Mesodermal cell (in vitro differentiated cells): ENCODE results near the gene SPATA18.
"Not testable (repeated sequence)": the region's sequence is repeated elsewhere in the genome, so short reads cannot be mapped to it uniquely, and the experiment has no call there.

Experiments used
- H3K27ac ChIP-seq: 2 replicates; pipeline ENCODE4 v1.7.0; 2013; ENCODE audit warnings: mild to moderate bottlenecking, low read depth, low read length, moderate library complexity; ENCODE audit not compliant: severe bottlenecking
- H3K36me3 ChIP-seq: 2 replicates; pipeline ENCODE4 v1.7.1; 2013; ENCODE audit warnings: mild to moderate bottlenecking, low read length, moderate library complexity; ENCODE audit not compliant: control insufficient read depth, insufficient read depth
- H3K4me1 ChIP-seq: one replicate; pipeline ENCODE4 v1.7.1; 2013; ENCODE audit warnings: mild to moderate bottlenecking, low read length; ENCODE audit not compliant: insufficient read depth, control insufficient read depth, poor library complexity, severe bottlenecking
- H3K4me3 ChIP-seq: 2 replicates; pipeline ENCODE4 v1.7.0; 2013; ENCODE audit warnings: low read length, control low read depth, mild to moderate bottlenecking; ENCODE audit not compliant: insufficient read depth, poor library complexity, severe bottlenecking; ENCODE audit errors: extremely low read depth
- H3K9me3 ChIP-seq: 2 replicates; pipeline ENCODE4 v1.7.1; 2013; ENCODE audit warnings: mild to moderate bottlenecking, low read length, moderate library complexity; ENCODE audit not compliant: control insufficient read depth
- WGBS, 2 experiments: methylation state at CpG; one replicate each; pipeline ENCODE4 v1.1.5; 2013; ENCODE audit warnings: missing lambda C conversion rate in 2 of 2; ENCODE audit not compliant: insufficient coverage in 2 of 2; 5-methylcytosine and 5-hydroxymethylcytosine counted together

Gene SPATA18

DNA sequence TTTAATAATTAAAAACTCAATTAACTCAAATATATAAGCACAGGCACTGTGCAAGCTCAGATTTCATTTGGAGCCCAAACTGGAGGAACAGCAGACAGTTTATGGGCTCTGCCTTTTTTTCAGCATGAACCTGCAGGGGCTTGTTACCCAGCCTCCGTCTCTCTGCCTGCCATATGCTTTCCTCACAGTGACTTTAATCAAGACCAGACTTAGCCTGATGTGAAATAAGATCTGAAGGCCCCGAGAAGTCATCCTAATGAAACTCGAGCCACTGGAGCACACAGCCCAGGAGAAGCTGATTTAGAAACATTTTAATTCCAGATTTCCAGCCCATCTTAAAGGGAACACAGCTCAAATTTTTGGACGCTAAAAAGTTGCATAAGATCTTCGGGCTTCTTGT is 55.6 kb downstream of the SPATA18 start:
- H3K4me3 ChIP-seq = no peak overlapping the region
- no peak overlapping the region for H3K27ac ChIP-seq
- H3K4me1 ChIP-seq = no peaks in the 10 kb centered on the region
- WGBS, 2 experiments = 88 to 93% methylated on average over 3 to 4 of the region's 5 CpGs
- H3K36me3 ChIP-seq = no peaks in the 10 kb centered on the region
- no peaks in the 10 kb centered on the region for H3K9me3 ChIP-seq

DNA sequence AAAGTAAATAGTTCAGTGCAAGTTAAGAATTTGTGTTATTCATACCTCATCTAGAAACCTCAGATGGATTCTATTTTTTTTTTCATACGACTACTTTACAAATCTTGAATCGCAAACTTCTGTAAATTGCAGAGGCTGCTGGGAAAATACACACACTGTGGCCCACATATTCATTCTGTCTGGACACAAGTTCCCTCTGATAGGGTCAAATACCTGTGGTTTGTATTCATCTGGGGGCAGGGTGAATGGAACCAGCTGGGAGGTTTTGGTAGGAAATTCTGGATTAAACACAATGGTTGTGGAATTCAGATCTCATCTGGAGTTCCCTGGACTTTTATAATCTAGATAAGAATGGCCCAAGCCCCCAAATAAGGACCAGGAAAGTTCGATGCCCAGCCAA is 56.2 kb downstream of the SPATA18 start:
- no peak overlapping the region for H3K27ac ChIP-seq
- H3K4me3 ChIP-seq = no peak overlapping the region
- 75 to 82% methylated on average over 1 to 2 of the region's 3 CpGs for WGBS, 2 experiments
- H3K9me3 ChIP-seq = no peaks in the 10 kb centered on the region
- no peaks in the 10 kb centered on the region for H3K36me3 ChIP-seq
- no peaks in the 10 kb centered on the region for H3K4me1 ChIP-seq

DNA sequence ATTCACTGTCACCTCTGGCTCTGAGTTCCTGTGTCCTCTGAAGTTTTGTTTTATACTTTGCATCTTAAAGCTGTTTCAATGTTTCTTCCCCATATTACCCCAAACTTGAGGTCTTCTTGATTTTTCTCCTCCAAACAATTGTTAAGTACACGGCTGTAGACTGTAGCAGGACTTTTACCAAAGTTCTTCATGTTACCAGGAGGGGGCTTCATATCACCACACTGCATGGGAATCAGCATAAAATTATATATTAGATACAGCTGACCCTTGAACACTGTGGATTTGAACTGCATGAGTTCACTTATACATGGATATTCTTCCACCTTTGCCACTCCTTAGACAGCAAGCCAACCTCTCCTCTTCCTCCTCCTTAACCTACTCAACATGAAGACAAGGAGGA is 56.6 kb downstream of the SPATA18 start:
- H3K9me3 ChIP-seq = no peaks in the 10 kb centered on the region
- H3K4me1 ChIP-seq = no peaks in the 10 kb centered on the region
- H3K27ac ChIP-seq = no peak overlapping the region
- H3K36me3 ChIP-seq = no peaks in the 10 kb centered on the region
- H3K4me3 ChIP-seq = no peak overlapping the region
- WGBS, 2 experiments = no CpG with 5 or more reads among the region's 1 CpG

DNA sequence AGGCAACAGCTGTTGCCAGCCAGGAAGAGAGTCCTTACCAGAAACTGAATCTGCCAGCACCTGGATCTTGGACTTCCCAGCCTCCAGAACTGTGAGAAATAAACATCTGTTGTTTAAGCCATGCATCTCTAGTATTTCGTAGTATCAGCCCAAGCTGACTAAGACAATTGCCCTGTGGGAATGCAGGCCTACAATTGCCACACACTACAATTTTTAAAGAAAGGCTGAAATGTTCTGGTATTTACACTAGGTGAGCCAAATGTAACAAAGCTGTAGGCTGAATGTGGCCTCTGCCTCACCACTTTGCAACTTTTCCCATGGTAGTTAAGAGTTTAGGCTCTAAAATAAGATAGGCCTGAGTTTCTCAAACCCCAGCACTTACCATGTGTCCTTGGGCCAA is 59.1 kb downstream of the SPATA18 start:
- 100% methylated on average over 1 of the region's 1 CpG for WGBS, 2 experiments
- H3K36me3 ChIP-seq = no peaks in the 10 kb centered on the region
- no peaks in the 10 kb centered on the region for H3K4me1 ChIP-seq
- H3K9me3 ChIP-seq = no peaks in the 10 kb centered on the region
- no peak overlapping the region for H3K4me3 ChIP-seq
- no peak overlapping the region for H3K27ac ChIP-seq

DNA sequence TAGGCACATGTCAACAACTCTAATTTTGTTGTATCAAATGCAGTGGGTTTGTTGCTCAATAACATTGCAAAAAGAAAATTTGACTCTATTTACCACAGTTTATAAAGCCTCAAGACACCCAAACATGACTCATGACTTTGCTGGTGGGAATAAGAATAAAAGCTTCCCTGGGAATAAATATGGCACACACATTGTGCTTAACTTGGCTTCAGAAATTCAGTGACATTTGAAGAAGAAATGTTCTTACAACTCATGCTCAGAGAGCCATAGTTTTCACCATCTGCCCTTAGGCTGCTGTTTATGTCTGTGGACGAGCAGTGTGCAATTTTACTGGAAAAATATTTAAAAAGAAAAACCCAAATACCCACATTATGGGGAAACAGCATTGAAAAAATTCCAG is 60.9 kb downstream of the SPATA18 start:
- Histone ChIP-seq H3K27ac (no peak overlapping the region), H3K4me1 (no peaks in the 10 kb centered on the region)
- WGBS, 2 experiments = no CpG with 5 or more reads among the region's 1 CpG

DNA sequence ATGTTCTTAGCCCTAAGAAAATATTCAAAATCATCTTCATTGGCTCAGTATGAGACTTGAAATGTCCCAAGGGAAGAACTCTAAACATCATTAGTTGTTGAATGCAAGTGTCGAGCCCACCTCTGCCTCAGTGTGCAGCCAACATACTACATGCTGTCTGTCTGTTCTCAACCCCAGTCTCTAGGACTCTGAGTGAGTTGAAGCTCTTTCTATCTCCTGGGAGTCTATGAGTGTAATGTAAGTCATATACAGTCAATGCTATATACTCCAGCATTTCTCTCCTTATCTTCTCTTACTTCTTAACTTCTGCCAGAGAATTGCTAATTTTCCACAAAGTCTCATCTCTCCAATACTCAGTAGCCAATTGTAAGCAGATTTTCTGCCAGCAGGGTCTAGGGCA is 61.3 kb downstream of the SPATA18 start:
- Histone ChIP-seq H3K27ac (no peak overlapping the region), H3K36me3 (no peaks in the 10 kb centered on the region), H3K9me3 (no peaks in the 10 kb centered on the region), H3K4me3 (no peak overlapping the region), H3K4me1 (no peaks in the 10 kb centered on the region)
- WGBS, 2 experiments = 80% methylated on average over 1 of the region's 1 CpG; no CpG with 5 or more reads in 1 of the 2 experiments

More for the DNA sequence above, 60.9 kb downstream of the SPATA18 start:
- no peaks in the 10 kb centered on the region for H3K36me3 ChIP-seq
- H3K9me3 ChIP-seq = no peaks in the 10 kb centered on the region
- H3K4me3 ChIP-seq = no peak overlapping the region

DNA sequence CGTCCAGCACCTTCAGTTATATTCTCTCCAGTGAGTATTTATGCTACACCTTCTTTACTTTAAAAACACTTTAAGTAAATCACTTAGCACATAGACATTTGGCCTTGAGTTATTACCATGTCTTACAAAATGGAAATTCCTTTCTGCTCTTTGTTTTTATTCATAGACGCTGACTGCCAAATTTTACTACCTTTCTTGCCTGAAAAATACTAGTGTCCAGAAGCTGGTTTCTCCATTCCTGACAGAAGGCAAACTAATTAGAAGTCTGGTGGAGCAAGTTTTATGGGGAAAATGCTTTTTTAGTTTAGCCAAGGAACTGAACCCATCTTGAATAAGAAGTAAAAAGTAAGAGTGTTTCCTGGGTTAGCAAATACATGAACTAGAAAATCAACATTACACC is 65.5 kb downstream of the SPATA18 start:
- Histone ChIP-seq H3K4me3 (no peak overlapping the region), H3K4me1 (no peaks in the 10 kb centered on the region), H3K27ac (no peak overlapping the region), H3K36me3 (no peaks in the 10 kb centered on the region), H3K9me3 (no peaks in the 10 kb centered on the region)
- WGBS, 2 experiments = 83 to 89% methylated on average over 1 to 2 of the region's 2 CpGs

DNA sequence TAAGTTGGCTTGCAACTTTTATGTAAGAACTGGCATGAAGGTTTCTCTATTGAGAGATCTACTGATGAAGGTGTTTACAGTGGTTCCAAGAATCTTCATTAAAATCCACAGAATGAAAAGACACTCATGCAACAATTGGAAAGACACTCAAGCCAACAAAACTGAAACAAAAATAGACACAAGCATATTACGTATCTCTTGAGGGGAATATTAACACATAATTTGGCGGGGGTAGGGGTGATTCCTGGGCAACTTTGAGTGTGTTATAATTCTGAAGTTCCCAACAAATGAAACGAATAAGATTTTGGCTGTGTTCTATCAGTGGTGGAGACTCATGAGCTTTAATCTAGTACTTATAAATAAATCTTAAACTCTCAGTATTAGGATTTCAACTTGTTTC is 75.1 kb downstream of the SPATA18 start:
- Histone ChIP-seq H3K4me3 (no peak overlapping the region), H3K9me3 (no peaks in the 10 kb centered on the region), H3K27ac (no peak overlapping the region), H3K36me3 (no peaks in the 10 kb centered on the region), H3K4me1 (no peaks in the 10 kb centered on the region)
- WGBS, 2 experiments = no CpG with 5 or more reads among the region's 3 CpGs

DNA sequence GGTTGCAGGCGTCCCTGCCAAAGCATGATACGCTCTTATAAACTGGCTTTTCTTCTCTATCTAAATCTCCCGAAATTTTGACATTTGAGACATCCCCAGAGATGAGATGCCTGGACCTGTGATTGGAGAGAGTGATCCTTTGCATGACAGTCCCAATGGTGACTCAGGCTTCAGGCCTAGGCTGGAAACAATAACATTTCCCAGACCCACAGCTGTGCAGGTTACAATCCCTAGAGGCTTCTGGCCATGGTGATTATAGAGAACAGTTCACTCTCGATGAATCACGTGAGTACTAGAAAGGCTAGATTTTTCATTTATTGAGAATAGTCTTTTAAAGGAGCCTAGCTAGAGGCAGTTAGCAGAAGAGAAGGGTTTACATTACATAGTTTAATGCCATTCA is 75.9 kb downstream of the SPATA18 start:
- Histone ChIP-seq H3K9me3 (no peaks in the 10 kb centered on the region), H3K4me3 (no peak overlapping the region), H3K27ac (no peak overlapping the region), H3K4me1 (no peaks in the 10 kb centered on the region), H3K36me3 (no peaks in the 10 kb centered on the region)
- WGBS, 2 experiments = 56 to 80% methylated on average over 3 to 4 of the region's 5 CpGs

DNA sequence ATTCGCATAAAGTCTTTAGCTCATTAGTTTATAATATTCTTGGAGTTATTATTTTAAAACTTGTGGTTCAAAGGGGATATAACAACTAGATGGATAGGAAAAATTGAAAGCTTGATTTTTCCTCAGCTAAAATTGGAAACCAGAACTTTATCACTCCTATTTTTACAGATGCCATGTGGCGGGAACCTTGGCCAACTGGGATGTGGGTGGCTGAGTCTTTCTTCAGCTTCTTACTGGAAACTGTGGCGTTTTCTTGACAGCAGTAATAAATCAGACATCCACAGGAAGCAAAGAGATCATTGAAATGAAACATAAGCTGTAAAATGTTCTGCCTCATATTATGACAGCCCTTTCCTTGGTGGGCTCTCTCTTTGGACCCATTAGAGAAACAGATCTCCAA is 84.1 kb downstream of the SPATA18 start:
- Histone ChIP-seq H3K27ac (no peak overlapping the region), H3K36me3 (no peaks in the 10 kb centered on the region), H3K4me3 (no peak overlapping the region), H3K9me3 (no peaks in the 10 kb centered on the region), H3K4me1 (no peaks in the 10 kb centered on the region)
- no CpG with 5 or more reads among the region's 3 CpGs for WGBS, 2 experiments

DNA sequence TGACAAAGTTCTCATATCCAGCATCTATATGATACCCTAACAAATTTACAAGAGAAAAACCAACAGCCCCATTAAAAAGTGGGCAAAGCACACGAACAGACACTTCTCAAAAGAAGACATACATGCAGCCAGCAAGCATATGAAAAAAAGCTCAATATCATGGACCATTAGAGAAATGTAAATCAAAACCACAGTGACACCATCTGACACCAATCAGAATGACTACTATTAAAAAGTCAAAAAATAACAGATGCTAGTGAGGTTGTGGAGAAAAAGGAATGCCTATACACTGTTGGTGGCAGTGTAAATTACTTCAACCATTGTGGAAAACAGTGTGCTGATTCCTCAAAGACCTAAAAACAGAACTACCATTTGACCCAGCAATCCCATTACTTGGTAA is 86.0 kb downstream of the SPATA18 start:
- H3K36me3 ChIP-seq, H3K9me3 ChIP-seq, H3K4me3 ChIP-seq, H3K27ac ChIP-seq, H3K4me1 ChIP-seq: not testable (repeated sequence)
- 40% methylated on average over 1 of the region's 1 CpG; no CpG with 5 or more reads in 1 of the 2 experiments for WGBS, 2 experiments

DNA sequence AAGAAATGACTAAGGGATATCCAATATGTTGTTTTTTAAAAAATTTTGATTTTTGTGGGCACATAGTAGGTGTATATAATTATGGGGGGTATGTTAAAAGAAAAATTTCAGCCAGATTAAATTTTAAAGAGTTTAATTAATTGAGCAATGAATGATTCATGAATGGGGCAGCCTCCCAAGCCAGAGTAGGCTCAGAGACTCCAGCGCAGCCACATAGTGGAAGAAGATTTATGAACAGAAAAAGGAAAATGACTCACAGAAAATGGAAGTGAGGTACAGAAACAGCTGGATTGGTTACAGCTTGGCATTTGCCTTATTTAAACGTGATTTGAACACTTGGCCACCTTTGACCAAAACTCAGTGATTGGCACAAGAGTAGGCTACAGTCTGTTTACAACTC is 91.7 kb downstream of the SPATA18 start:
- no peak overlapping the region for H3K27ac ChIP-seq
- WGBS, 2 experiments = 83 to 90% methylated on average over 2 of the region's 2 CpGs
- no peak overlapping the region for H3K4me3 ChIP-seq
- H3K36me3 ChIP-seq = no peaks in the 10 kb centered on the region
- H3K4me1 ChIP-seq = no peaks in the 10 kb centered on the region
- no peaks in the 10 kb centered on the region for H3K9me3 ChIP-seq
